Cardiac fibroblast (primary cell): Measurements from ENCODE around the gene PLEKHN1.
A peak's percentile ranks its signal among the peaks of the same experiment; 100 is the strongest.

Source experiments
- DNase-seq, 2 donors: peaks; one replicate each; pipeline versions ENCODE4 v3.0.0 to v3.0.0-alpha.2; 2010; ENCODE audit warnings: low read depth in 2 of 2
- H3K4me3 ChIP-seq, 2 donors: replicated peaks in 1 of 2; 1 replicate in 1 of 2; 2 replicates in 1 of 2; pipeline ENCODE4 v1.5.1; 2011; ENCODE audit warnings: low read depth in 2 of 2, low read length in 2 of 2, mild to moderate bottlenecking in 2 of 2, moderate library complexity in 1 of 2
- TF ChIP-seq, protein P1 (sequence below): IDR thresholded peaks from one replicate; pipeline ENCODE4 v1.5.1; 2011; ENCODE audit warnings: low read depth, mild to moderate bottlenecking, low read length, inconsistent platforms

PLEKHN1 gene

DNA sequence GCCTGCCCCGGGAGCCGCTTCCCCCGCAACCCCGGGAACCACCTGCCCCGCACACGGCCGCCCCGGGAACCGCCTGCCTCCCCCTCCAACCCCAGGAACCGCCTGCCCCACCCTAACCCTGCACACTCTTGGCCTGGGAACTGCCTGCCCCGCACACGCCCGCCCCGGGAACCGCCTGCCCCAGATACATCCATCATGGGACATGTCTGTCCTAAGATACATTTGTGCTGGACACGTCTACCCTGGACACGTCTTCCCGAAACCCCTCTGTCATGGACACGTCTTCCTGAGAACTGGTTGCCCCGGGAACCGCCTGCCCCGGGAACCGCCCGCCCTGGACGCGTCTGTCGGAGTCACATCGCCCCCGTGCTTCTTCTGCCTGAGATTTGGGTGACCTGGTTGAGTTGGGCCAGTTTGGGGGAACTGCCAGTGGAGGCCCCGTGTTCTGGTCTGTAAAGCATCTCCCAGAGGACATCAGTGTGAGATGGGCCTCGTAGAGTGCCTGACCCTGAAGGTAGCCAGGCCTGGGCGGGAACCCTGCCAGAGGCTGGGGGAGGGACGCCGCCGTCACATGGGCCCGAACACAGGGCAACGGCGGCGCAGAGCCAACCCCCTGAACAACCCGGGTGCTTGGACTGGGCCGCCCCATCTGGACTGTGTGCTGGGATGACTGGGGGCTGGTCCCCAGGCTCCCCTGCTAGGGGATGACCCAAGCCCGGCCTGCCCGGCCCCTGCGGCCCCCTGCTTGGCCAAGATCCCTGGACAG is 12.0 kb downstream of the PLEKHN1 start:
- no peak overlapping the region for H3K4me3 ChIP-seq
- TF ChIP-seq, protein P1, sequence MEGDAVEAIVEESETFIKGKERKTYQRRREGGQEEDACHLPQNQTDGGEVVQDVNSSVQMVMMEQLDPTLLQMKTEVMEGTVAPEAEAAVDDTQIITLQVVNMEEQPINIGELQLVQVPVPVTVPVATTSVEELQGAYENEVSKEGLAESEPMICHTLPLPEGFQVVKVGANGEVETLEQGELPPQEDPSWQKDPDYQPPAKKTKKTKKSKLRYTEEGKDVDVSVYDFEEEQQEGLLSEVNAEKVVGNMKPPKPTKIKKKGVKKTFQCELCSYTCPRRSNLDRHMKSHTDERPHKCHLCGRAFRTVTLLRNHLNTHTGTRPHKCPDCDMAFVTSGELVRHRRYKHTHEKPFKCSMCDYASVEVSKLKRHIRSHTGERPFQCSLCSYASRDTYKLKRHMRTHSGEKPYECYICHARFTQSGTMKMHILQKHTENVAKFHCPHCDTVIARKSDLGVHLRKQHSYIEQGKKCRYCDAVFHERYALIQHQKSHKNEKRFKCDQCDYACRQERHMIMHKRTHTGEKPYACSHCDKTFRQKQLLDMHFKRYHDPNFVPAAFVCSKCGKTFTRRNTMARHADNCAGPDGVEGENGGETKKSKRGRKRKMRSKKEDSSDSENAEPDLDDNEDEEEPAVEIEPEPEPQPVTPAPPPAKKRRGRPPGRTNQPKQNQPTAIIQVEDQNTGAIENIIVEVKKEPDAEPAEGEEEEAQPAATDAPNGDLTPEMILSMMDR: no peak

GRCh38 chr1:978835-979743 is 12.8 kb downstream of the PLEKHN1 start:
- no peak for DNase-seq
- H3K4me3 ChIP-seq: no peak overlapping the region
- TF ChIP-seq, protein P1: no peak

More for the DNA sequence above, 12.0 kb downstream of the PLEKHN1 start:
- no peak for DNase-seq

DNA sequence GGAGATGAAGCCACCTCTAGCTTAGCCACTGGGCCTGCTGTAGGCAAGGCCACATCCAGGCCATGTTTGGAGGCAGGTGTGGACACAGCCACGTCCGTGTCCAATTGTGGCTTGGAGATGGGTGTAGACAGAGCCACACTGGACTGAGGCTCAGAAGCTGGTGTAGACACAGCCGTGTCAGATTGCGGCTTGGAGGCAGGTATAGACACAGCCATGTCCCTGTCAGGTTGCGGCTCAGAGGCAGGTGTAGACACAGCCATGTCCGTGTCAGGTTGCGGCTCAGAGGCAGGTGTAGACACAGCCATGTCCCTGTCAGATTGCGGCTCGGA is 13.4 kb downstream of the PLEKHN1 start:
- no peak overlapping the region for H3K4me3 ChIP-seq
- DNase-seq: no peak
- TF ChIP-seq, protein P1: no peak

GRCh38 chr1:980137-980571 is 13.9 kb downstream of the PLEKHN1 start:
- TF ChIP-seq, protein P1: no peak
- peak overlapping the region in 1 of 2 donors; percentile 7 for H3K4me3 ChIP-seq
- DNase-seq: no peak

- H3K4me3 ChIP-seq: peak overlapping the region in 1 of 2 donors; percentile 7
- no peak for DNase-seq
- TF ChIP-seq, protein P1: no peak
These were observed 14.5 kb downstream of the PLEKHN1 start for GRCh38 chr1:980602-981395.

GRCh38 chr1:981491-981954 is 15.2 kb downstream of the PLEKHN1 start:
- no peak for DNase-seq
- TF ChIP-seq, protein P1: no peak
- no peak overlapping the region for H3K4me3 ChIP-seq
